GM23248 (cell line): ENCODE measurements around the gene ABCB9. TPM values are rescaled to one million over a fixed set of nuclear protein-coding genes. Genes with fewer than 3 reads are reported as not detected.

Source experiments
- DNase-seq: peaks from one replicate; pipeline ENCODE4 v3.0.0-alpha.2; 2015
- H2AFZ ChIP-seq: fragments of 200-600 bp; sonication (generic); 2 replicates; pipeline ENCODE4 v1.6.1; 2016; ENCODE audit warnings: antibody characterized with exemption
- H3F3A ChIP-seq: fragments of 200-600 bp; sonication (generic); 2 replicates; pipeline ENCODE4 v1.6.1; 2016; ENCODE audit warnings: mild to moderate bottlenecking, antibody characterized with exemption, mixed run types; ENCODE audit not compliant: insufficient read depth
- H3K27ac ChIP-seq: fragments of 200-600 bp; sonication (generic); 2 replicates; pipeline ENCODE4 v1.5.1; 2016; ENCODE audit warnings: mild to moderate bottlenecking
- H3K27me3 ChIP-seq: fragments of 200-600 bp; sonication (generic); replicated peaks from 2 replicates; pipeline ENCODE4 v1.6.1; 2016; ENCODE audit warnings: mild to moderate bottlenecking; ENCODE audit not compliant: insufficient read depth
- H3K36me3 ChIP-seq: fragments of 200-600 bp; sonication (generic); 2 replicates; pipeline ENCODE4 v1.6.1; 2016; ENCODE audit warnings: low read depth, mild to moderate bottlenecking
- H3K4me1 ChIP-seq: fragments of 200-600 bp; sonication (generic); 2 replicates; pipeline ENCODE4 v1.6.1; 2016; ENCODE audit warnings: mild to moderate bottlenecking; ENCODE audit not compliant: insufficient read depth
- H3K4me2 ChIP-seq: fragments of 200-600 bp; sonication (generic); one replicate; pipeline ENCODE4 v1.6.1; 2016; ENCODE audit warnings: mild to moderate bottlenecking; ENCODE audit not compliant: unreplicated experiment
- H3K4me3 ChIP-seq: fragments of 200-600 bp; sonication (generic); 2 replicates; pipeline ENCODE4 v1.5.1; 2016; ENCODE audit warnings: mild to moderate bottlenecking
- H3K79me2 ChIP-seq: fragments of 200-600 bp; sonication (generic); 2 replicates; pipeline ENCODE4 v1.6.1; 2016; ENCODE audit warnings: mild to moderate bottlenecking; ENCODE audit not compliant: insufficient read depth
- H3K9ac ChIP-seq: fragments of 200-600 bp; sonication (generic); 2 replicates; pipeline ENCODE4 v1.6.1; 2016; ENCODE audit warnings: mild to moderate bottlenecking
- H3K9me2 ChIP-seq: fragments of 200-600 bp; sonication (generic); 2 replicates; pipeline ENCODE4 v1.6.1; 2016; ENCODE audit warnings: mixed run types, mild to moderate bottlenecking, moderate library complexity; ENCODE audit not compliant: insufficient read depth
- H3K9me3 ChIP-seq: fragments of 200-600 bp; sonication (generic); one replicate; pipeline ENCODE4 v1.6.1; 2017; ENCODE audit warnings: low read depth
- H4K20me1 ChIP-seq: fragments of 200-600 bp; sonication (generic); 2 replicates; pipeline ENCODE4 v1.6.0; 2016; ENCODE audit not compliant: insufficient read depth
- EZH2 ChIP-seq: fragments of 200-600 bp; sonication (generic); IDR thresholded peaks from 2 replicates; pipeline ENCODE4 v1.6.1; 2018; ENCODE audit warnings: antibody characterized with exemption, mild to moderate bottlenecking; ENCODE audit not compliant: insufficient read depth, poor library complexity, severe bottlenecking
- EZH2phosphoT487 ChIP-seq: fragments of 200-600 bp; sonication (generic); IDR thresholded peaks from 2 replicates; pipeline ENCODE4 v1.6.1; 2018; ENCODE audit warnings: antibody characterized with exemption, moderate library complexity, mild to moderate bottlenecking, low read depth; ENCODE audit not compliant: insufficient read depth
- WGBS, 2 experiments: methylation state at CpG; one replicate each; pipeline ENCODE4 v1.1.6; 2015 to 2017; ENCODE audit warnings: low lambda C conversion rate in 2 of 2, low coverage in 1 of 2; ENCODE audit errors: missing lambda C conversion rate in 2 of 2; 5-methylcytosine and 5-hydroxymethylcytosine counted together
- in situ Hi-C: fragments of 300-500 bp; cut with MboI; formaldehyde crosslinking; loops from 2 replicates; pipeline ENCODE4 v1.15.0; 2020
- polyA plus RNA-seq: library from polyadenylated mRNA; unstranded; fragments of >200 nt; fragmentation: Nextera tagmentation; extraction: Ambion mirVana; gene quantifications from 2 replicates; pipeline ENCODE4 v1.2.1, GENCODE V29; 2016
- total RNA-seq: library from RNA; depleted of rRNA; stranded (reverse); fragments of >200 nt; shearing (Covaris generic); gene quantifications from 2 replicates; pipeline ENCODE4 v1.2.3, GENCODE V29; 2014

ABCB9 gene
- total and polyA plus RNA-seq, 2 experiments from 2014 or later = 2.2 to 4.4 TPM

- H3K36me3 ChIP-seq = no peaks in the 10 kb centered on the region
- H3K4me3 ChIP-seq = peak overlapping the region; percentile 95
- H3K4me2 ChIP-seq = peak overlapping the region; percentile 99
- TF ChIP-seq EZH2 = no peak
- no peak for TF ChIP-seq EZH2phosphoT487
- peaks cover 60% of the 10 kb centered on the region for H3K79me2 ChIP-seq
- peaks cover 7% of the 10 kb centered on the region for H3K4me1 ChIP-seq
- peak overlapping the region; percentile 97 for H3K9ac ChIP-seq
- 68 to 70% methylated on average over 14 to 15 of the region's 15 CpGs for WGBS, 2 experiments
- no peaks in the 10 kb centered on the region for H3K9me3 ChIP-seq
- H2AFZ ChIP-seq = no peak overlapping the region
- no peaks in the 10 kb centered on the region for H3F3A ChIP-seq
- no peaks in the 10 kb centered on the region for H3K27me3 ChIP-seq
- H3K9me2 ChIP-seq = no peaks in the 10 kb centered on the region
- in situ Hi-C loops = no loop called here
- DNase-seq = no peak
- H3K27ac ChIP-seq = 0 out of 2 replicates have a peak overlapping the region, but pooled peaks have one; percentile 93
- H4K20me1 ChIP-seq = no peaks in the 10 kb centered on the region
Observed at GRCh38 chr12:122976648-122976975, 10.3 kb upstream of the ABCB9 start.

- Histone ChIP-seq H3K4me1 (peaks cover 7% of the 10 kb centered on the region), H2AFZ (peak overlapping the region; percentile 100), H3K9me3 (no peaks in the 10 kb centered on the region), H3K9ac (peak overlapping the region; percentile 97), H3K79me2 (peaks cover 54% of the 10 kb centered on the region), H3K9me2 (no peaks in the 10 kb centered on the region), H3K36me3 (no peaks in the 10 kb centered on the region), H3F3A (no peaks in the 10 kb centered on the region), H3K27me3 (no peaks in the 10 kb centered on the region), H3K27ac (peak overlapping the region; percentile 93), H3K4me3 (peak overlapping the region; percentile 95), H4K20me1 (no peaks in the 10 kb centered on the region), H3K4me2 (peak overlapping the region; percentile 99)
- TF ChIP-seq EZH2phosphoT487 = no peak
- no peak for TF ChIP-seq EZH2
- WGBS, 2 experiments = 5 to 7% methylated on average over 8 of the region's 8 CpGs
- in situ Hi-C loops = no loop called here
- DNase-seq = peak; percentile 53
Observed at GRCh38 chr12:122975790-122976647, 9.8 kb upstream of the ABCB9 start.

- Histone ChIP-seq H3K36me3 (no peaks in the 10 kb centered on the region), H3F3A (no peaks in the 10 kb centered on the region), H2AFZ (peak within 1 kb of the TSS; percentile 100), H3K4me2 (peak within 1 kb of the TSS; percentile 99), H3K9ac (peak within 1 kb of the TSS; percentile 97), H3K27ac (peak within 1 kb of the TSS; percentile 93), H3K4me1 (peaks cover 7% of the 10 kb centered on the region), H3K9me2 (no peaks in the 10 kb centered on the region), H4K20me1 (no peaks in the 10 kb centered on the region), H3K79me2 (peaks cover 48% of the 10 kb centered on the region), H3K9me3 (no peaks in the 10 kb centered on the region), H3K27me3 (no peaks in the 10 kb centered on the region), H3K4me3 (peak within 1 kb of the TSS; percentile 95)
- DNase-seq = peak; percentile 97
- TF ChIP-seq EZH2 (no peak), EZH2phosphoT487 (no peak)
- 1 to 2% methylated on average over 63 to 66 of the region's 66 CpGs for WGBS, 2 experiments
- in situ Hi-C loops = no loop called here
Observed at GRCh38 chr12:122974892-122975789, 8.9 kb upstream of the ABCB9 start, which contains the start of gene OGFOD2. Gene OGFOD2 (plus strand): TSS chr12:122975244. CDS start chr12:122975252, 8 bp downstream.

- H4K20me1 ChIP-seq = no peaks in the 10 kb centered on the region
- DNase-seq = peak; percentile 99
Observed at GRCh38 chr12:122974274-122974891, 8.1 kb upstream of the ABCB9 start.

More at GRCh38 chr12:122974274-122974891, 8.1 kb upstream of the ABCB9 start:
- Histone ChIP-seq H3K9me2 (no peaks in the 10 kb centered on the region), H2AFZ (peak overlapping the region; percentile 100), H3F3A (no peaks in the 10 kb centered on the region), H3K36me3 (no peaks in the 10 kb centered on the region), H3K27me3 (no peaks in the 10 kb centered on the region), H3K4me3 (peak overlapping the region; percentile 95), H3K9ac (peak overlapping the region; percentile 97), H3K79me2 (peaks cover 40% of the 10 kb centered on the region), H3K27ac (peak overlapping the region; percentile 93), H3K9me3 (no peaks in the 10 kb centered on the region), H3K4me2 (peak overlapping the region; percentile 99), H3K4me1 (peaks cover 7% of the 10 kb centered on the region)
- TF ChIP-seq EZH2 (no peak), EZH2phosphoT487 (no peak)
- in situ Hi-C loops = no loop called here
- WGBS, 2 experiments = 1% methylated on average over 32 of the region's 32 CpGs
